Activated T-cell treated with anti-CD3 and anti-CD28 coated beads, Interleukin-2, amount 50 U/mL, for 48 hours (primary cell): ENCODE measurements around the gene GPATCH2L.

Experiments
- DNase-seq, 2 experiments: peaks; one replicate each; pipeline ENCODE4 v3.0.0-alpha.2; 2020

Gene GPATCH2L

DNA sequence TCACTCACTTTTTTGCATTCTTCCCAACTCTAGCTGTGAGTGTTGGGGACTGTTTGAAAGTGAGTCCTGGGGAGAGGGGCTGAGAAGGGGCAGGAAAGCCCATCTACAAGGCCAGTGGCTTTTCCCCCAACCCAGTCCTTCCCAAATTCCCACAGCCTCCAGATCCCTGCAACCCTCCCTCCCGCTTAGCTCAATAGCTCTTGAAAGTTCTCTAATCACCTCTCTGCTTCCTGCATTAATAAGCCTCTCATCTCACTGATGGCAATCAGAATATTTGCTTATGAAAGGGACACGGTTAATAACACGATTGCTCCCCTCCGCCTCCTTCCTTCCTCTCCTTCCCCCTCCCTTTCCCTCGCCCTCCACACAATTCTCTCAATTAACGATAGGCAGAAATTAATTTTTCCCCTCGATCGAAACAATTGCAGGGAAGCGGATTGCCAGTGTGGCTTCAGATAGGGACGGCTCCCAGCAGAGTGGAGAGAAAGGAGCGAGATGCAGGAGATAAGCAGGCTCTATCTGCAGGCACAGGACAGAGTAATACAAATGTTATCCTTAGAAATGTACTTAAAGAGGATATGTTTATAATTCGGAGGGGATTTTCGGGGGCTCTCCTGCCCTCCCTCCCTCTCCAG lies 15.1 kb upstream of the GPATCH2L start:
- no peak for DNase-seq

DNA sequence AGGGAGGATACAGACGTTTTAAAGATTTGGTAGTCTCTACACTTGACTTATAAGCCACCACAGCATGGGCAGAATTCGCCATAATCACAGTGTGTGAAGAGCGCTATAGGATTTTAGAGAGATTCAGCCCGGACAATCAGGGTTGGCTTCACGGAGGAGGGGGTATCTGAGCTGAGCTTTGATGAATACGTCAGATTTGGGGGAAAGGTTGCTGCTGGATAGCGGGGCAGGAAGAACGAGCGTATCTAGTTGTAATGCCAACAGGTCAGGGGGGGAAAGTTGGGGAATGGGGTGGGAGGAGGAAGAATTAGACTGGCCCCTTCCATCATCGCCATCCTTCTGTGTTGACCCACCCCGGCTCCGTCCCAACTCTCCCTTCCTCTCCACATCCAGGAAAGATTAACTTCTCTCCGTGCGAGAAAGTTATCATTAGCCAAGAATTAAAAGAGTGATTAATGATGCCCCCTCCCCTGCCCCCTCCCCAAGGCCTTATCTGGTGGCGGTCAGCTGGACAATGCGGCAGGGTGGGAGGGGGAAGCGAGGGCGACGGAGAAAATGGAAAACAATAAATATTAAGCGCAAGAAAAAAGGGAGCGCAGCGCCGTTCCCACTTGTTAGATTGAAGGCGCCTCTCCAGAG lies 13.5 kb upstream of the GPATCH2L start:
- DNase-seq, result no peak

DNA sequence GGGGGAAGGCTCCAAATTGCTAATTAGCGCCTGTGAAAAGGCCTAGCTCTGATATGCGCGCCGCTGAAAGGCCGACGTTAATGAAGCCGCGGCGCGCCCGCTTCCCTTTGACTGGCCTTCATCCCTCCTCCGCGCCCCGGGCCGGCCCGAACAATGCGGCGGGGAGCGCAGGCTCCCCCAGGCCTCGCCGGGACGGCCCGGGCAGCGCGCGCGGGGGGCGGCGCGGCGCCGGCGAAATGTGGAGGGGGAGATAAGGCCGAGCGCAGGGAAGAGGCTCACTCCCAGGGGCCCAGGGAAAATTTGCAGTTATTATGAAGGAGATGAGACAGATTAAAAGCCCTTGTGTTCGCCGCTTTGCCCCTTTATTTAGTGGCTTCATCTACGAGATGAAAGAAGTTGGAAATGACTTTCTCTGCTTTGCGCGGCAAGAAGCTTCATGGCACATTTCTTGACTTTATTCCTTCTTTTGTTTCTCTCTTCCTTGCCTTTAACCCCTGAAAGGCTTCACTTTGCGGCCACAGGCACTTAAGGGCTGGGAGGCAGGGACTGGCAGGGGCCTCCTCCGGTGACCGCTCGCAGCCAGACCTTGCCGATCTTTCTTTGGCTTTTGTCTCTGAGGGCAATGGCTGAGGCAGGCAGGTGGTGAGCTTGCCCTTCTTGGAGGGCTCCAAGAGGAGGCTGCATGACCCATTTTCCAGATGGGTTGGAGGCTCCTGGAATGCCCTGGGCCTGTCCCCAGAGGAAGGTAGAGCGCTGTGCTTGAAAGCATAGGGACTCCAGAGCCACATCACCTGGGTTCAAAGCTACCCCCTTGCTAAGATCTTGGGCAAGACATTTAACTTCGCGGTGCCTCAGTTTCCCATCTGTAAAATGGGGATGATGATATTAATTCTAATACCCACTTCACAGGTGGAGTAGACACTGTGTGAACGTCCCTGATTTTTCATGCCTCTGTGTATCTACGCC lies 12.7 kb upstream of the GPATCH2L start:
- no peak for DNase-seq

DNA sequence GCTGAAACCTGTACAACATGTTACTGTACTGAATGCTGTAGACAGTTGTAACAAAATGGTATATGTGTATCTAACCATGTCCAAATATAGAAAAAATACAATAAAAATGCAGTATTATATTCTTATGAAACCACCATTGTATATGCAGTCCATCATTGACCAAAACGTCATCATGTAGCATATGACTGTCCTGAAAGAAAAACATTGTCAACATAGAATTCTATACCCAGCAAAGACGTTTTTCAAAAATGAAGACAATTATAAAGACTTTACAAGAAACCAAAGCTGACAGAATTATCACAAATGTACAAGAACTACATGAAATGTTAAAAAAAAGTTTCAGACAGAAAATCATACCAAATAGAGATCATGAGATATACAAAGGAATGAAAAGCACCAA lies 8.1 kb upstream of the GPATCH2L start:
- DNase-seq, result no peak

DNA sequence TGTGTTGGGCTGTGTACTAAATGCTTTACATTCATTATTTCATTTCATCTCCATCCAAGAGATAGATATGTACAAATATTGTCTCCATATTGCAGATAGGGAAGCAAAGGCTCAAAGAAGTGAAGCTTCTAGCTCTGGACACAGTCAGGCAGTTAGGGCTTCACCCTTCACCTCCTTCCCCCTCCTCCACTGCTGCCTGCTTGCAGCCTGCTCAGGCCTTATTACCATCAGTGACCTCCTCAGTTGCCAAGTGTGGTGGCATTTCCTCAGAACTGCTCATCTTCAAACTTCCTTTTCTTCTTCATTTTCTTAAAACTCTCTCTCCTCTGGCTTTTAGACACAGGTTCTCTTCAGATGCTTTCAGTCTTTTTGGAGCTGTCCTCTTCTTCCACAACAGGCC lies 4.7 kb upstream of the GPATCH2L start:
- no peak for DNase-seq

DNA sequence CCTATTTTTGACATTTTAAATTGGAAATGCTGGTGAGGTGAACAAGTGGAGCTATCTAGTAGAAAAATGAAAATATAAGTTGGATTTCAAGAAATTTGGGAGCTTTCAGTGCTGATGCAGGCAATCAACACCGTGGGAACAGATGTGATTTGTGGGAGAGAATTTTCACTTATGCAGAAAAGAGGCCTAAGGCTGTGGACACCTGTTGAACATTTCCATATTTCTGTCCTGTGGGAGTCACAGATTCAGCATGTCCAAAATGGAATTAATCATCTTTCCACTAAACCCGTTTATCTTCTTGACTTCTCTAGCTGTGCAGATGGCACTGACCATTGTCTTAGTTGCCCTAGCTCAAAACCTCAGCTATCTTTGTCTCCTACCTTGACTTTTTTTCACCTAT lies 2.5 kb upstream of the GPATCH2L start:
- no peak for DNase-seq

DNA sequence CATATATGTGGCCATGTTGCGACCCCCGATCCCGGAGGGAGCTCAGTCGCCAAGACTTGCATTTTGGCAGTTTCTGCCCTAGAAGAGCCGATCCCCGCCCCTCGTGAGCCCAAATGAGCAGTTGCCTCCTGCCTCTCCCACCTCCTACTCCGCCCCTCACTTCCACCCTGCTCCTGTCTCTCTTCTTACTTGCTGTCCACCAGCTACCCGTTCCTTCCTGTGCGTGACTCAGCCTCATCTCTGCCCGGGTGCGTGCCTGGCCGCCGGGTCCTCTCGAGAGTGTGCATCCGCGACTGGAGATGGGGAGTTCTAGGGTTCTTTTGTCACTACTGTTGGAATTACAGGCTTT lies 585 bp downstream of the GPATCH2L start:
- DNase-seq, result peak; percentile 81 to 83

DNA sequence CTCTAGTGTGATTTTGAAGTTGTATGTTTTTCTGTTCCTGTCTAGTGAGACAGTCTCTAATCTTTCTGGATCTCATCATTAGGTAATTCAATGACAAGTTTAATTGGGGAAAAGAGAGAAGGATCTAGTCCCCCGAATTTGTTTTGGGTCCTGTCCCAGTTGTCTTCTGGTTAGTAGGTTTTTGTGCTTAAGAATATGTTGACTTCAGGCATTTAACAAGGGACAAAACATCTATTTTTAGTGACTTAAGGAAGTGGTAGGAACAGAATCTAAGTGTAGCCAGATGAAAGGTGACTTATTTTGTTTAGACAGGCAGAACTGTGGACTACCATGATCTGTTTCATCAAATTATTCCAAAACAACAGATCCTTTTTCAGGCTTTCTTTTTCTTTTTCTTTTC lies 2.2 kb downstream of the GPATCH2L start:
- DNase-seq, result no peak

DNA sequence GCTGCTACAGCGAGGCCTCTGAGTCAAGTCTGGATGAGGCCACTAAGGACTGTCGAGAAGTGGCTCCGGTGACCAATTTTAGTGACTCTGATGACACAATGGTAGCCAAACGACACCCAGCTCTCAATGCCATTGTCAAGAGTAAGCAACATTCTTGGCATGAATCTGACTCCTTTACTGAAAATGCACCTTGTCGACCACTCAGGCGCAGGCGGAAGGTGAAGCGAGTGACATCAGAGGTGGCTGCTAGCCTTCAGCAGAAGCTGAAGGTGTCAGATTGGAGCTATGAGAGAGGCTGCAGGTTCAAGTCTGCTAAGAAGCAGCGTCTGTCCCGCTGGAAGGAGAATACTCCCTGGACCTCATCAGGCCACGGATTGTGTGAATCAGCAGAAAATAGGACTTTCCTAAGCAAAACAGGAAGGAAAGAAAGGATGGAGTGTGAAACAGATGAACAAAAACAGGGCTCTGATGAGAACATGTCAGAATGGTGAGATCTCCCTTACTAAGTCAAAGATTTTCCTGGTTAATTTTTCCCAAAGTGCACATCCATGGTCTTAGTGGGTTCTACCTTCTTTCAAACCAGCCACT lies 2.9 kb downstream of the GPATCH2L start:
- no peak for DNase-seq

DNA sequence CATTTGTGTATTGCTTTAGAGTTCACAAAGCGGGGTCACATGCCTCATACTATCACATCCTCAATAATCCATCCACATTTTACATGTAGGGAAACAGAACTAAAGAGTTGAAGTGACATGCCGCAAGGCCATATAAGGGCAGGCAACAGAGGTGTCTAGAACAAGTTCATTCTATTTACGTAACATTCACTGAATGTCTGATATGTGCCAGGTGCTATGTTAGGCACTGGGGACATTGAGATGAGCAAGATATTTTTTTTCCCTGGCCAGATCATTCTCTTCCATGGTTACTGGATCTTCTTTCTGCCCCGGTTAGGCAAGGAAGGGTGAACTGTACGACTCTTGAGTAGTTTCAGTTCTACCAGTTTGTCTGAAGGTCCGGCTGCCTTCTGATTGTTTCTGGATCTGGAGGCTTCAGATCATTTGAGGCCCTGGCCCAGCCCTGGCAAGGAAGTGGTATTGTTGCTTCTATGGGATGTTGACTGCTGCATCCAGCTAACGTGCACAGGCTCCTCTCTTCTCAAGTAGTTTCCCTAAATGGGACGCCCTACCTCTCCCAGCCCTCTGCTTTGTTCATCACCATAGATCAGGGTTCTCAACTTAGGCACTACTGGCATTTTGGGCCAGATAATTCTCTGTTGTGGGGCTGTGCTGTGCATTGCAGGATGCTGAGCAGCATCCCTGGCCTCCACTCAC lies 12.1 kb downstream of the GPATCH2L start:
- DNase-seq, result no peak

DNA sequence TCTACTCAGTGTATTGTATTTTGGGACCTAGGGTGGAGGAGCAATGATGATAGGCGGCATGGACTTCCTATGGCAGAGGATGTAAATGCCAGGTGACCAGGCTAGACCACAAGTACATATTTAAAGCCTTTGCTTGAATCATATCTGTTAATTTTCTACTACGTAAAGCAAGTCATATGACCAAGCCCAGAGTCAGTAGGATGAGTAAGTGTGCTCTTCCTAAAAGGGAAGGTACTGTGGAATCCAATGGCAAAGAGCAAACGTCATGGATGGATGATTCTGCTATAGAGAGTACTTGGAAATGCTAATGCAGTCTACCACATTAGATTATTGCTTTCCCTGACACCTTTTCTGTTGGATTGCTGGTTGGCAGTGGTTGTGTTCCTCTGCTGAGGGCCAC lies 16.8 kb downstream of the GPATCH2L start:
- DNase-seq, result no peak

DNA sequence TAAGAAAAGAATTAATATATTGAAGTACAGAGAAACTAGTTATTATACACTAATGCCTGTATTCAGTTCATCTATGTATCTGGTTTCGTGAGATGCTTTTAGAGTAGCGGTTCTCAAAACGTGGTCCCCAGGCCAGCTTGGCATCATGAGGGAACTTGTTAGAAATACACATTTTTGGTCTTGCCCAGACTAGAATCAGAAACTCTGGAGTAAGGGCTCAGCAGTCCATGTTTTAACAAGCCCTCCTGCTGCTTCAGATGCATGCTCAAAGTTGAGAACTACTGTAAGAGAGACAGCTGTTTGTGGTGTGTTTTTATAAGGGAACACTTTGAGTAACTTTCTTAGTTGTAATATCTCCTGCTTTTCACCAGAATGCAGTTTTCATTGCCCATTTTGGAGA lies 18.1 kb downstream of the GPATCH2L start:
- DNase-seq, result no peak

DNA sequence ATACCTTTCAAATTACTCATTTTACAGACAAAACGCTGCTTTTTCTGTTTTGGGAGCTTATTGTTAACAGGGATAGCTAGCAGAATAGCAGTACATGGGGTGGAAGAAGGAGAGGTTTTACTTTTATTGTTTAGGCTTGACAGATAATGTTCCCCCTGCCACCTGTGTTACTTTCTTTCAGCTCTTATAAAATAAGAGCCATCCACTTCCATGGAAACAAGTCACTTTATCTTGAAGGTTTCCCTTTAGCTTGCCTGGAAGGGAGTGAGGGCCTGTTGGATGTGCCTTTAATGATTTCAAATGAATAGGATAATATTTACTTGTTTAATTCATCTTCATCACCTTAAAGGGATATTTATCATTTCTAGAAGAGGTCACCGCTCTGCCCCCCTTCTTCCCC lies 23.3 kb downstream of the GPATCH2L start:
- no peak for DNase-seq

DNA sequence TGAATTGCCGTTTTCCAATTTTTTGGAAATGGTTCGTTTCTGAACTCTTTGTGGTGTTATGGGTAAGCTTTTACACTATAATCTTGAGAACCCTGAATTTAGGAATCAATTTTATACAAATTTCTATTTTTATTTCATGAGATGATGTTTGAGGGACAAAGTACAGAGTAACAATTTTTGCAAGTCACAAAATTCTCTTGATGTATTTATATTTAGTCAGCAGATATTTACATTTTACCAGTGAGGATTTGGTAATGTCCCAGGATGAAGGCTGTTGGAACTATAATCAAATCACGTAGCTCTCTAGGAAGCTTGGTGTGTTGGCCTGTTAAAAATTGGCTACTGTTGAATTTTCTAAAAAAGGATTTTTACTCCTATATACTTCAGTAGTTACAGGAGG lies 24.2 kb downstream of the GPATCH2L start:
- DNase-seq, result no peak

DNA sequence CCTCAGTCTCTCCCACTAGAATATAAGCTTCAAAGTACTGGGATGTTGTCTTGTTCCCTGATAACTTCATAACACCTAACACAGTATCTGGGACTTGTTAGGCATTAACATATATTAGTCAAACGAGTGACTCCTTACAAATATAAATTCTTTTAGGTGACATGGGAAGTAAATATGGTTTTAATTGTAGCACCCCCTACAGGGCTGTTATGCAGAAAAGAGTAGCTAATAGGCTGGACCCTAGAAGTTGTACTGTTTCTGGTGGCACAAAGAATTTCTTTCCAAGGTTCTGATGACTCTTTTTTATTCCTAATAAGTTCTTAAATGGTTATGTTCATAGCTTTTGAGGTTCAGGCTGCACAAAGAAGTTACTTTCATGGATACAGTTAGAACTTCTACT lies 29.8 kb downstream of the GPATCH2L start:
- no peak for DNase-seq

DNA sequence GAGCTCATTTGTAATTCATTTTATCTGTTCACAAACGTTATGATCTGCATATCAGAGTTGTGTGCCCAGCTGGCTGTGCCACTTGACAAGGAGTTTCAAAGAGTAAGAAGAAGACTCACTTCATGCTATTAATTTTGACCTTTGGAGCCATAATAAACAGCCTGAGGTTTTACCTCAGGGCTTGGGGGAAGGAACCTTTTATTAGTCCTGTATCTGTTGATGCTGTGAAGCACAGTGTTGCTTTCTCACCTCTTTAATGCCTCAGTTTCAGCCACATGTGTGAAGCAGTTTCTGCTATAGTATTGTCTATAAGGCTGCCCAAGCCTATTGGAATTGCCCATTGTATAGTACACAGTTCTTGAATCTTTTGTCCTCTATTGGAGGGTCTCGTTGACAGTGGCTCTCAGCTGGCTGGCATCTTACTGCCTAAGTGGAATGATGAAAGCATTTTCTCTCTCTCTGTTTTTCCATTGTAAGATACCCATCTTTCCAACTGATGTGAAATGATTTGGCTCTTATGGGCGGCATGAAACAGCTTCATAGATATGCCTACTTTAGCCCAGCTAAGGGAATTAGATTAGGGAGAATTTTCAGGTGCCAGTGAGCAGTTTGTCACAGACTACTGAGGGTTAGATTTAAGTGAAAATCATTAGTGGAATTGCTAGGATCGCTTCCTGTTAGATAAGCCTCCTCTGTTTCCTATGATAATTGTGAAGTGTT lies 34.7 kb downstream of the GPATCH2L start:
- DNase-seq, result no peak

DNA sequence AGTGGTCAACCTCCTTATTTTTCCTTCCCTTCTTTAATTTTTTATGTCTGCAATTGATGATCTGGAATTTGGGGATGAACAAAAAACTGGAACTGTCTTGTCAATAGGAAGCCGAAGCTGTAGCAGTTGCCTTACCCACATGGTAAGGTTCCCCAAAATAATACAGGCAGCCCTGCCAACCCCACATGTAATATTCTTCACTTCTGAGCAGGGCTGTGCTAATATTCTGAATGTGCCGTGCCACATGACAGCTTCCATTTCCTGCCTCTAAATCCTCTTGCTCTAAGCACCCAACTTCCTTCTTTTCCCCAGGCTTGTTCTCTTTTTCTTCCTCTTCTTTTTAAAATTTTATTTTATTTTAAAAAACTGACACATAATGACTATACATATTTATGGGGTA lies 39.6 kb downstream of the GPATCH2L start:
- DNase-seq, result no peak

DNA sequence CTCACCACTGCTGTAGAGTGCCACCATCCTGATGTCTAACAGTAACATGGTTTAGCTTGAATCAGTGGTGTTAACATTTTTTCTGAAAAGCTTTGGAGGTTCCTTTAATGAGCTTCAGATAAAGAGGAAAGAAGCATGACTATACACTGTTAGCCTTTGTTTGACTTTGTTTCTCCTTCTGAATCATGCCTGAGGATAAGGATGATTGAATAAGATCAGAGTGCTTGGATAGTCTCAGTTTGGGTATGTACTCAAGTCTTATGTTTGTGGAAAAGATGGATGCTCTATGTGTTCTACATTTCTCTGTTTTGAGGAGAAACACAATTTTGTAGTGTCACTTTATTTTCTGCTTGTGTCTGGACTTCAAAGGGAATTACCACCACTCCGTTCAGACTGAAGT lies 42.0 kb downstream of the GPATCH2L start:
- DNase-seq, result no peak

DNA sequence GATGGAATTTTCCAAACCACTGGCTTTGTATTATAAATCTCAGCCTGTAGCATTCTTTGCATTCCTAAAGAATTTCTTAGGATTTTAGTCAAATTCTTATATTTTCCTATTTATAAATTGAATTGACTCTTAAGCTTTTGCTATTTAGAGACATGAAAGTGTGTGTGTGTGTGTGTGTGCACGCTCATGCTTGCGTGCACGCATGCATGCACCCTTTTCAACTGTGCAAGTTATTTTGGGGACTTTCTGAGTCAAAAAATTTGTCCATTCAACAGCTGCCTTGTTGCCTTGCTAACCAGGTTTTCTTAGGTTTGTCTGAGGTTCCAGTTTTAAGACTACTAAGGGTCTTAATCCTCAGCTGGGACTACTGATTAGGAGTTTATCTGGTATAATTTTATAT lies 42.6 kb downstream of the GPATCH2L start:
- DNase-seq, result no peak

DNA sequence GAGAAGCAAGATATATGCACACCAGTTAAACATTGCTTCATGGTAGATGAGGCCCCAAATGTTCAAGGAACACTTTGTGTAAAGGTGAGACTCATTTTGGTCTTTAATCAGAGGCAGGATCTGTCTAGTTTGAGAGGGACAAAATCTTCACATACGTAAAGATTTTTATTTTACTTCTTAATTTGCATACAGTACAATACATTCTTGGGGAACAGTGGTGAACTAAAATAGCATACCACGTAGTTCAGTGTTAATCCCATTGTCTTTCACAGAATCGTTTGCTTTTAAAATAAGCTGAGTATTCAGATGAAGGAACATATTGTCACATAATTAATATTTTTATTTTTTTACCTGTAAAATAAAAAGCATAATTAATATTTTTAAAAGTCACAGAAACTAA lies 43.3 kb downstream of the GPATCH2L start:
- no peak for DNase-seq

DNA sequence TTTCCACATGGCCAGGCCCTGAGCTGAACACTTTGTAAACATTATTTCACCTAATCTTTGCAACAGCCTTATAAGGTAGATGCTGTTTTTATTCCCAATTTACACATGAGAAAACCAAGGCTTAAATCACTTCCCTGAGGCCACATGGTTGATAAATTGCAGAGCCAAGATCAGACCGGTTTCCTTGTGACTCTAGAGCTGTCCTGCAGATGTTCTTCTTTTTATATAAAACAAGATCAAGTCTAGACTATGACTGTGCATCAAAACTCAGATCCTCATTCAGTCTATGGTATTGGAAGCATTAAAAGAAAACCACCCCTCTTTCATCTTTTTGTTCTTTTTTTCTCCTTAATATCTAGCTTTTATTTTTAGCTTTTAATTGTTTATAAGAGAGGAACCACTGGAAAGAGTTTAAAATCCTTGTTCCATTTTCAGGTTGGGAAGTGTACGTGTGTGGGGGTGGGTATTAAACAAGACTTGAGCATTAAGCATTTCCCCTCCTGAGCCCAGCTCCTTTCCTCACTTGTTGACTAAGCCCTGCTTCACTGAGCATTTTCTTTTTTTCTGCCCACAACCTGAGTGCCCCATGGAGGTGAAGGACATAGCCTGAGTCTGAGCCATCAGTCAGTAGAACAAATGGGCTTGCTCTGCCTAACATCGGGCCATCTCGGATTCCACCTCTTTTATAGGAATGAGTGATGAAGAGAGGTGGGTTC lies 45.4 kb downstream of the GPATCH2L start:
- no peak for DNase-seq

DNA sequence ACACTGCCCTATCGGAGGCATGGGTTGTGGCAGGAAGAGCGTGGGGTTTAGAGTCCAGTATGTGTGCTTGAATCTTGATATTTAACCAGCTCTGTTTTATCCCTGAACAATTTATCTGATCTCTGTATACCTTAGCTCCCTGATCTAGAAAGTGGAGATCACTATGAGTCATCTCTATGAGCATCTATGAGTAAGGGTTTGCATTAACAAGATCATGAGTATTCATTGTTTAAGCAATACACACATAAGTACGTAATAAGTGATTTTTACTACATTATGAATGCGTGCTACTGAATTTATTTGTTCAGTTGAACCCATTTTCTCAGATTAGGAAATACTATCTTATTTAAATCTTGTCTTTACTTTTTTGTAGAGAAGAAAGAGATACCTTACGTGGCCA lies 49.4 kb downstream of the GPATCH2L start:
- no peak for DNase-seq
